Caco-2 (cell line): ENCODE measurements around the gene WDR26. TPM values are rescaled to one million over a fixed set of nuclear protein-coding genes. Genes with fewer than 3 reads are reported as not detected.

Source experiments
- BruUV-seq: library from RNA; stranded (reverse); fragments of 400-500 nt; replicated peaks from 2 replicates; lab custom pipeline; 2021; lab: Mats Ljungman, UMichigan
- CTCF ChIA-PET: fragments of 300-600 bp; sonication (Branson Sonifier 250); formaldehyde crosslinking; loops from one replicate; lab custom pipeline; 2022; ENCODE audit warnings: antibody characterized with exemption; lab: Charles Lee
- POLR2A ChIA-PET: fragments of 300-600 bp; sonication (Branson Sonifier 250); formaldehyde crosslinking; loops from one replicate; lab custom pipeline; 2022; ENCODE audit warnings: antibody characterized with exemption; lab: Charles Lee
- DNase-seq, 2 experiments: peaks; one replicate each; pipeline versions ENCODE4 v3.0.0 to v3.0.0-alpha.2; 2020 to 2022
- H3K27me3 ChIP-seq: replicated peaks from 2 replicates; pipeline ENCODE4 v1.6.0; 2011; ENCODE audit warnings: low read length; ENCODE audit not compliant: control insufficient read depth, insufficient read depth
- H3K36me3 ChIP-seq: 2 replicates; pipeline ENCODE4 v1.5.1; 2011; ENCODE audit warnings: low read length; ENCODE audit not compliant: control insufficient read depth, insufficient read depth
- H3K4me1 ChIP-seq: fragments of 250-450 bp; sonication (Bioruptor Pico); 2 replicates; pipeline ENCODE4 v1.5.1; 2020; ENCODE audit warnings: mild to moderate bottlenecking
- H3K4me3 ChIP-seq: 2 replicates; pipeline ENCODE4 v1.5.1; 2011; ENCODE audit warnings: low read depth, mild to moderate bottlenecking, control low read depth, low read length
- H3K9me3 ChIP-seq: fragments of 250-450 bp; sonication (Bioruptor Pico); 2 replicates; pipeline ENCODE4 v1.5.1; 2020; ENCODE audit warnings: mild to moderate bottlenecking, moderate library complexity
- H3K27ac Mint-ChIP-seq: one replicate; pipeline ENCODE4 v1.8.0; 2022; ENCODE audit warnings: mixed read lengths; ENCODE audit not compliant: unreplicated experiment
- H3K27me3 Mint-ChIP-seq: one replicate; pipeline ENCODE4 v1.8.0; 2022; ENCODE audit warnings: mixed read lengths; ENCODE audit not compliant: insufficient read depth, unreplicated experiment
- H3K36me3 Mint-ChIP-seq: one replicate; pipeline ENCODE4 v1.8.0; 2022; ENCODE audit warnings: mild to moderate bottlenecking, mixed read lengths; ENCODE audit not compliant: insufficient read depth, unreplicated experiment
- H3K4me1 Mint-ChIP-seq: one replicate; pipeline ENCODE4 v1.8.0; 2022; ENCODE audit warnings: low read depth, mixed read lengths; ENCODE audit not compliant: unreplicated experiment
- H3K4me3 Mint-ChIP-seq: one replicate; pipeline ENCODE4 v1.8.0; 2022; ENCODE audit warnings: mild to moderate bottlenecking, moderate library complexity, mixed read lengths; ENCODE audit not compliant: unreplicated experiment
- H3K9me3 Mint-ChIP-seq: one replicate; pipeline ENCODE4 v1.8.0; 2022; ENCODE audit warnings: mixed read lengths; ENCODE audit not compliant: unreplicated experiment
- CTCF ChIP-seq, 2 experiments: fragments of 200-600 bp in 1 of 2; IDR thresholded peaks; 1 replicate in 1 of 2; 2 replicates in 1 of 2; pipeline versions ENCODE4 v1.5.1 to v1.8.0; 2011 to 2022; ENCODE audit warnings: antibody characterized with exemption in 1 of 2, control low read depth in 1 of 2, inconsistent platforms in 1 of 2, low read depth in 1 of 2, low read length in 1 of 2, mild to moderate bottlenecking in 1 of 2, moderate library complexity in 1 of 2; ENCODE audit not compliant: insufficient read depth in 1 of 2, severe bottlenecking in 1 of 2, unreplicated experiment in 1 of 2
- intact Hi-C: fragments of 100-400 bp; cut with micrococcal nuclease; formaldehyde crosslinking; loops from one replicate; pipeline ENCODE4 v1.10.0; 2022; ENCODE audit not compliant: unreplicated experiment
- total RNA-seq: library from RNA; stranded (reverse); gene quantifications from 2 replicates; pipeline ENCODE4 v1.2.3, GENCODE V29; 2022

WDR26 gene
- total RNA-seq, 1 experiment from 2014 or later: 58.6 TPM

GRCh38 chr1:224458296-224458695, 23.7 kb upstream of the WDR26 start:
- no peak for TF ChIP-seq CTCF (IDR thresholded peaks at IDR 0.05; ENCODE audit: insufficient read depth in 1 of 2, low read depth in 1 of 2, low read length in 1 of 2, severe bottlenecking in 1 of 2, unreplicated experiment in 1 of 2)
- Mint-ChIP-seq H3K9me3 (no peaks in the 10 kb centered on the region), H3K27me3 (no peaks in the 10 kb centered on the region), H3K4me1 (peaks cover 26% of the 10 kb centered on the region), H3K4me3 (no peak overlapping the region), H3K36me3 (peaks cover 5% of the 10 kb centered on the region), H3K27ac (no peak overlapping the region)
- no peak for DNase-seq
- BruUV-seq: no TSS peak
- ChIA-PET CTCF (interaction anchor here (1.1 kb wide), 1 partner anchor 24 kb away, joined by 3 read pairs; the partner anchor contains the start of gene WDR26), POLR2A (no interaction called here)
- Histone ChIP-seq H3K36me3 (no peaks in the 10 kb centered on the region), H3K27me3 (no peaks in the 10 kb centered on the region), H3K4me1 (peaks cover 30% of the 10 kb centered on the region), H3K4me3 (no peak overlapping the region), H3K9me3 (no peaks in the 10 kb centered on the region)
- intact Hi-C loops: loop anchor here (10.0 kb wide), 3 partner anchors 53 to 763 kb away; partner anchors contain the start of gene CNIH4

- no peaks in the 10 kb centered on the region for H3K9me3 ChIP-seq
- H3K27me3 ChIP-seq: no peaks in the 10 kb centered on the region
- TF ChIP-seq CTCF (IDR thresholded peaks at IDR 0.05; ENCODE audit: insufficient read depth in 1 of 2, low read depth in 1 of 2, low read length in 1 of 2, severe bottlenecking in 1 of 2, unreplicated experiment in 1 of 2): no peak
- H3K4me1 ChIP-seq: peaks cover 32% of the 10 kb centered on the region
- H3K4me3 ChIP-seq: no peak overlapping the region
- Mint-ChIP-seq H3K4me1 (peaks cover 27% of the 10 kb centered on the region), H3K36me3 (peaks cover 5% of the 10 kb centered on the region), H3K4me3 (peak overlapping the region; percentile 23), H3K27ac (peak overlapping the region; percentile 82), H3K9me3 (no peaks in the 10 kb centered on the region), H3K27me3 (no peaks in the 10 kb centered on the region)
- ChIA-PET POLR2A (interaction anchor here (0.7 to 1.1 kb wide), 3 partner anchors 14 to 971 kb away, joined by 5 to 7 read pairs (median 7); no protein-coding TSS in a partner anchor), CTCF (interaction anchor here (0.6 to 1.1 kb wide), 4 partner anchors 19 to 342 kb away, joined by 3 to 5 read pairs (median 4); partner anchors contain the start of gene WDR26)
- DNase-seq: no peak
- BruUV-seq: no TSS peak
- H3K36me3 ChIP-seq: no peaks in the 10 kb centered on the region
- intact Hi-C loops: loop anchor here (1.0 to 10.0 kb wide), 4 partner anchors 53 to 763 kb away; partner anchors contain the start of gene CNIH4
Observed at GRCh38 chr1:224457782-224458144, 23.2 kb upstream of the WDR26 start.

GRCh38 chr1:224456637-224456953, 22.0 kb upstream of the WDR26 start:
- Mint-ChIP-seq H3K4me1 (peaks cover 27% of the 10 kb centered on the region), H3K27me3 (no peaks in the 10 kb centered on the region), H3K9me3 (no peaks in the 10 kb centered on the region), H3K36me3 (peaks cover 5% of the 10 kb centered on the region), H3K4me3 (peak overlapping the region; percentile 23), H3K27ac (peak overlapping the region; percentile 82)
- ChIA-PET POLR2A (no interaction called here), CTCF (interaction anchor here (0.9 to 1.1 kb wide), 3 partner anchors 20 to 466 kb away, joined by 3 to 8 read pairs (median 4); no protein-coding TSS in a partner anchor)
- Histone ChIP-seq H3K4me1 (peaks cover 32% of the 10 kb centered on the region), H3K4me3 (no peak overlapping the region), H3K36me3 (no peaks in the 10 kb centered on the region), H3K9me3 (no peaks in the 10 kb centered on the region), H3K27me3 (no peaks in the 10 kb centered on the region)
- BruUV-seq: no TSS peak
- no peak for DNase-seq
- TF ChIP-seq CTCF (IDR thresholded peaks at IDR 0.05; ENCODE audit: insufficient read depth in 1 of 2, low read depth in 1 of 2, low read length in 1 of 2, severe bottlenecking in 1 of 2, unreplicated experiment in 1 of 2): no peak
- intact Hi-C loops: loop anchor here (10.0 kb wide), 3 partner anchors 52 to 762 kb away; partner anchors contain the start of gene CNIH4
